PC-3 (cell line): ENCODE results near the gene DTNB. TPM values are rescaled to one million over a fixed set of nuclear protein-coding genes. Genes with fewer than 3 reads are reported as not detected.

ENCODE experiments used
- ATAC-seq: fragments of 200-7000 bp; cut with Tn5 transposase; 2 replicates; pipeline ENCODE4 v1.9.1; 2020; ENCODE audit warnings: mild to moderate bottlenecking, moderate library complexity
- BruUV-seq: library from RNA; stranded (reverse); fragments of 400-500 nt; replicated peaks from 2 replicates; lab custom pipeline; 2021; lab: Mats Ljungman, UMichigan
- CTCF ChIA-PET: fragments of 300-600 bp; sonication (Branson Sonifier 250); formaldehyde crosslinking; loops from one replicate; lab custom pipeline; 2022; ENCODE audit warnings: antibody characterized with exemption; lab: Charles Lee
- POLR2A ChIA-PET: fragments of 300-600 bp; sonication (Branson Sonifier 250); formaldehyde crosslinking; loops from one replicate; lab custom pipeline; 2022; ENCODE audit warnings: antibody characterized with exemption; ENCODE audit not compliant: unreplicated experiment; lab: Charles Lee
- DNase-seq: peaks from one replicate; pipeline ENCODE4 v3.0.0-alpha.2; 2015
- H2AFZ ChIP-seq: fragments of 300-600 bp; sonication (generic); 2 replicates; pipeline ENCODE4 v1.6.0; 2016; ENCODE audit warnings: antibody characterized with exemption, low read length
- H3F3A ChIP-seq: fragments of 300-600 bp; sonication (generic); one replicate; pipeline ENCODE4 v1.6.0; 2017; ENCODE audit warnings: antibody characterized with exemption, low read length, control low read depth, mild to moderate bottlenecking; ENCODE audit not compliant: unreplicated experiment
- H3K27ac ChIP-seq: fragments of 300-600 bp; sonication (generic); 2 replicates; pipeline ENCODE4 v1.5.1; 2016; ENCODE audit warnings: mild to moderate bottlenecking, low read length
- H3K27me3 ChIP-seq: fragments of 300-600 bp; sonication (generic); 2 replicates; pipeline ENCODE4 v1.6.1; 2016; ENCODE audit warnings: low read length, mixed read lengths
- H3K36me3 ChIP-seq: fragments of 300-600 bp; sonication (generic); 2 replicates; pipeline ENCODE4 v1.6.1; 2016; ENCODE audit warnings: low read depth, mixed run types, low read length, mixed read lengths
- H3K4me1 ChIP-seq: fragments of 300-600 bp; sonication (generic); 2 replicates; pipeline ENCODE4 v1.5.1; 2016; ENCODE audit warnings: low read length; ENCODE audit not compliant: insufficient read depth
- H3K4me2 ChIP-seq: fragments of 300-600 bp; sonication (generic); 2 replicates; pipeline ENCODE4 v1.6.0; 2016; ENCODE audit warnings: low read length
- H3K4me3 ChIP-seq: fragments of 300-600 bp; sonication (generic); 2 replicates; pipeline ENCODE4 v1.5.1; 2016; ENCODE audit warnings: mild to moderate bottlenecking, low read length, mixed read lengths
- H3K79me2 ChIP-seq: fragments of 300-600 bp; sonication (generic); 2 replicates; pipeline ENCODE4 v1.6.1; 2017; ENCODE audit warnings: low read length, mixed read lengths
- H3K9ac ChIP-seq: fragments of 300-600 bp; sonication (generic); 2 replicates; pipeline ENCODE4 v1.6.0; 2016; ENCODE audit warnings: mild to moderate bottlenecking, low read length
- H3K9me2 ChIP-seq: fragments of 300-600 bp; sonication (generic); replicated peaks from 2 replicates; pipeline ENCODE4 v1.6.1; 2016; ENCODE audit warnings: mixed run types, low read length, mixed read lengths
- H3K9me3 ChIP-seq: fragments of 300-600 bp; sonication (generic); 2 replicates; pipeline ENCODE4 v1.6.1; 2016; ENCODE audit warnings: low read length, mixed read lengths
- H4K20me1 ChIP-seq: fragments of 300-600 bp; sonication (generic); 2 replicates; pipeline ENCODE4 v1.6.1; 2016; ENCODE audit warnings: low read length, mixed read lengths
- CTCF ChIP-seq: fragments of 300-600 bp; sonication (generic); conservative IDR thresholded peaks from 2 replicates; pipeline ENCODE4 v1.5.1; 2017; ENCODE audit warnings: antibody characterized with exemption, low read depth, mild to moderate bottlenecking, low read length
- EZH2 ChIP-seq: fragments of 300-600 bp; sonication (generic); IDR thresholded peaks from one replicate; pipeline ENCODE4 v1.6.1; 2017; ENCODE audit warnings: antibody characterized with exemption, mild to moderate bottlenecking, low read length; ENCODE audit not compliant: unreplicated experiment
- EZH2phosphoT487 ChIP-seq: fragments of 300-600 bp; sonication (generic); IDR thresholded peaks from 2 replicates; pipeline ENCODE4 v1.6.1; 2018; ENCODE audit warnings: mild to moderate bottlenecking, antibody characterized with exemption, low read length, borderline replicate concordance
- intact Hi-C: fragments of 100-400 bp; cut with micrococcal nuclease; formaldehyde crosslinking; loops from 2 replicates; pipeline ENCODE4 v1.9.0; 2023
- total RNA-seq: library from RNA; depleted of rRNA; stranded (reverse); fragments of >200 nt; gene quantifications from 2 replicates; pipeline ENCODE4 v1.2.3, GENCODE V29; 2014

The DTNB gene
- total RNA-seq, 1 experiment from 2014 or later, result 23.1 TPM

DNA sequence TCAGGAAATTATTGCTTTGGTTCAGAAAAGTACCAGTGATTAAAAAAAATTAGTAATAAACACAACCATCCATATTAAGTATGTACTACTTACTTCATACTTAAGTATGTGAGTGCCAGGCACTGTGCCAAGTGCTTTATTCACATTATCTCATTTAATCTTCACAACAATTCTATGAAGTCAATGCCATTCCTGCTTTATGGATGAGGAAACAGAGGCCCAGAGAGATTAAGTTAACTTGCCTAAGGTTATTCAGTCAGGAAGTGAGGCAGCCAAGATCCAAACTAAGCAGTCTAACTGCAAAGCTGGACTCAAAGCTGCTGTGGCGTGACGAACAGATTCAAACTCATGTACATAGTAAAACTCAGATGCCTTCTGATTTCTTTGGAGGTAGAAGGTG lies 22.3 kb downstream of the DTNB start:
- POLR2A ChIA-PET, result no interaction called here
- DNase-seq (no peak), ATAC-seq (no peak)
- BruUV-seq, result no TSS peak
- Histone ChIP-seq H3K79me2 (0 out of 2 replicates have a peak, but pooled peaks cover 3% of the 10 kb centered on the region), H3F3A (no peaks in the 10 kb centered on the region), H3K27ac (no peak overlapping the region), H3K9ac (no peak overlapping the region), H3K4me3 (no peak overlapping the region), H2AFZ (no peak overlapping the region), H3K36me3 (no peaks in the 10 kb centered on the region), H3K4me1 (no peaks in the 10 kb centered on the region; the same call in 1 of the 2 replicates), H3K4me2 (no peak overlapping the region), H3K9me3 (no peaks in the 10 kb centered on the region), H4K20me1 (no peaks in the 10 kb centered on the region), H3K27me3 (no peaks in the 10 kb centered on the region), H3K9me2 (no peaks in the 10 kb centered on the region)
- intact Hi-C loops, result no loop called here
- no peak for TF ChIP-seq EZH2
- no peak for TF ChIP-seq EZH2phosphoT487
- no peak for TF ChIP-seq CTCF
- CTCF ChIA-PET, result no interaction called here

GRCh38 chr2:25650256-25650655 lies 23.1 kb downstream of the DTNB start:
- no peaks in the 10 kb centered on the region for H3K9me3 ChIP-seq
- H3K9ac ChIP-seq, result no peak overlapping the region
- DNase-seq (no peak), ATAC-seq (no peak)
- intact Hi-C loops, result no loop called here
- no peaks in the 10 kb centered on the region for H3K36me3 ChIP-seq
- POLR2A ChIA-PET, result no interaction called here
- no peak overlapping the region for H3K27ac ChIP-seq
- H2AFZ ChIP-seq, result no peak overlapping the region
- H3K4me2 ChIP-seq, result no peak overlapping the region
- BruUV-seq, result no TSS peak
- no peaks in the 10 kb centered on the region; the same call in 1 of the 2 replicates for H3K4me1 ChIP-seq
- no peaks in the 10 kb centered on the region for H3K27me3 ChIP-seq
- TF ChIP-seq EZH2phosphoT487, result no peak
- no peak for TF ChIP-seq CTCF
- TF ChIP-seq EZH2, result no peak
- no peaks in the 10 kb centered on the region for H4K20me1 ChIP-seq
- no peak overlapping the region for H3K4me3 ChIP-seq
- no peaks in the 10 kb centered on the region for H3F3A ChIP-seq
- H3K79me2 ChIP-seq, result no peaks in the 10 kb centered on the region
- no peaks in the 10 kb centered on the region for H3K9me2 ChIP-seq
- CTCF ChIA-PET, result no interaction called here

GRCh38 chr2:25649786-25650185 lies 23.6 kb downstream of the DTNB start:
- Histone ChIP-seq H3K36me3 (no peaks in the 10 kb centered on the region), H2AFZ (no peak overlapping the region), H3K79me2 (no peaks in the 10 kb centered on the region), H3K9me3 (no peaks in the 10 kb centered on the region), H3K9me2 (no peaks in the 10 kb centered on the region), H4K20me1 (no peaks in the 10 kb centered on the region), H3K4me1 (no peaks in the 10 kb centered on the region; the same call in 1 of the 2 replicates), H3K27ac (no peak overlapping the region), H3K9ac (no peak overlapping the region), H3K4me3 (no peak overlapping the region), H3F3A (no peaks in the 10 kb centered on the region), H3K27me3 (no peaks in the 10 kb centered on the region), H3K4me2 (no peak overlapping the region)
- DNase-seq (no peak), ATAC-seq (no peak)
- intact Hi-C loops, result no loop called here
- TF ChIP-seq EZH2phosphoT487 (no peak), EZH2 (no peak), CTCF (no peak)
- POLR2A ChIA-PET, result no interaction called here
- BruUV-seq, result no TSS peak
- CTCF ChIA-PET, result no interaction called here
